B cell (primary cell): Measurements from ENCODE around the gene FKBP2. TPM values are rescaled to one million over a fixed set of nuclear protein-coding genes. Genes with fewer than 3 reads are reported as not detected.

Experiments used
- ATAC-seq: fragments of 200-7000 bp; cut with Tn5 transposase; one replicate; pipeline ENCODE4 v1.10.0; 2021; ENCODE audit warnings: low read depth, mild to moderate bottlenecking, moderate number of reproducible peaks, moderate library complexity
- CTCF ChIA-PET: fragments of 350-600 bp; sonication (Branson Sonifier 250); formaldehyde crosslinking; loops from one replicate; lab custom pipeline; 2021; ENCODE audit warnings: antibody characterized with exemption, inconsistent platforms; lab: Charles Lee
- POLR2A ChIA-PET: fragments of 350-600 bp; sonication (Branson Sonifier 250); formaldehyde crosslinking; loops from one replicate; lab custom pipeline; 2021; ENCODE audit warnings: antibody characterized with exemption; lab: Charles Lee
- DNase-seq: peaks from one replicate; pipeline ENCODE4 v3.0.0; 2013
- H2AFZ ChIP-seq: 2 replicates; pipeline ENCODE4 v1.6.1; 2012; ENCODE audit warnings: mild to moderate bottlenecking, low read depth, low read length; ENCODE audit not compliant: insufficient read depth, poor library complexity, severe bottlenecking
- H3K27ac ChIP-seq, 2 donors: 1 replicate in 1 of 2; 2 replicates in 1 of 2; pipeline ENCODE4 v1.5.1; 2012 to 2013; ENCODE audit warnings: low read length in 2 of 2, mild to moderate bottlenecking in 2 of 2, moderate library complexity in 1 of 2
- H3K27me3 ChIP-seq, 4 experiments: fragments of 200-600 bp in 1 of 4; sonication (generic) in 1 of 4; replicated peaks in 1 of 4; 1 replicate in 2 of 4; 2 replicates in 2 of 4; pipeline versions ENCODE4 v1.6.1 to v1.7.0; 2013 to 2016; ENCODE audit warnings: low read length in 3 of 4, mild to moderate bottlenecking in 2 of 4, mixed read lengths in 1 of 4, moderate library complexity in 1 of 4; ENCODE audit not compliant: insufficient read depth in 4 of 4, control insufficient read depth in 3 of 4; ENCODE audit errors: control extremely low read depth in 1 of 4
- H3K36me3 ChIP-seq, 2 experiments: replicated peaks in 1 of 2; 1 replicate in 1 of 2; 2 replicates in 1 of 2; pipeline versions ENCODE4 v1.6.1 to v1.7.1; 2013; ENCODE audit warnings: low read length in 1 of 2; ENCODE audit not compliant: insufficient read depth in 2 of 2, control insufficient read depth in 1 of 2; ENCODE audit errors: control extremely low read depth in 1 of 2, extremely low read depth in 1 of 2
- H3K4me1 ChIP-seq, 2 donors: fragments of 200-600 bp in 1 of 2; sonication (generic) in 1 of 2; 1 replicate in 1 of 2; 2 replicates in 1 of 2; pipeline versions ENCODE4 v1.5.1 to v1.6.1; 2013 to 2017; ENCODE audit warnings: low read length in 2 of 2; ENCODE audit not compliant: control insufficient read depth in 2 of 2, insufficient read depth in 2 of 2
- H3K4me2 ChIP-seq: replicated peaks from 2 replicates; pipeline ENCODE3; 2012; ENCODE audit warnings: mild to moderate bottlenecking, low read depth, low read length; ENCODE audit not compliant: poor library complexity, severe bottlenecking
- H3K4me3 ChIP-seq, 5 experiments: fragments of 200-600 bp in 1 of 5; sonication (generic) in 1 of 5; 1 replicate in 3 of 5; 2 replicates in 2 of 5; pipeline versions ENCODE4 v1.5.1 to v1.7.0; 2011 to 2016; ENCODE audit warnings: low read length in 4 of 5, mild to moderate bottlenecking in 4 of 5, low read depth in 2 of 5, control low read depth in 1 of 5, moderate library complexity in 1 of 5; ENCODE audit not compliant: insufficient read depth in 1 of 5; ENCODE audit errors: control extremely low read depth in 1 of 5, extremely low read depth in 1 of 5
- H3K79me2 ChIP-seq: fragments of 200-600 bp; sonication (generic); one replicate; pipeline ENCODE4 v1.6.0; 2016; ENCODE audit warnings: low read length; ENCODE audit not compliant: control insufficient read depth, insufficient read depth
- H3K9ac ChIP-seq: fragments of 200-600 bp; sonication (generic); 2 replicates; pipeline ENCODE4 v1.6.1; 2017; ENCODE audit warnings: mild to moderate bottlenecking, low read length, moderate library complexity
- H3K9me3 ChIP-seq, 3 donors: one replicate each; pipeline versions ENCODE4 v1.6.1 to v1.7.1; 2013; ENCODE audit warnings: low read length in 2 of 3; ENCODE audit not compliant: control insufficient read depth in 2 of 3, insufficient read depth in 1 of 3; ENCODE audit errors: control extremely low read depth in 1 of 3
- H4K20me1 ChIP-seq: 2 replicates; pipeline ENCODE4 v1.6.0; 2012; ENCODE audit warnings: mild to moderate bottlenecking, low read length; ENCODE audit not compliant: insufficient read depth, control insufficient read depth, poor library complexity, severe bottlenecking
- H3K27ac Mint-ChIP-seq: one replicate; pipeline ENCODE4 v1.8.0; 2021; ENCODE audit warnings: mixed read lengths
- H3K27me3 Mint-ChIP-seq: one replicate; pipeline ENCODE4 v1.8.0; 2021; ENCODE audit warnings: mixed read lengths
- H3K4me1 Mint-ChIP-seq: one replicate; pipeline ENCODE4 v1.8.0; 2021; ENCODE audit warnings: mixed read lengths
- H3K4me3 Mint-ChIP-seq: one replicate; pipeline ENCODE4 v1.8.0; 2021; ENCODE audit warnings: mixed read lengths
- H3K9me3 Mint-ChIP-seq: one replicate; pipeline ENCODE4 v1.8.0; 2022; ENCODE audit warnings: mixed read lengths; ENCODE audit not compliant: insufficient read depth
- EZH2 ChIP-seq: IDR thresholded peaks from 2 replicates; pipeline ENCODE4 v1.6.1; 2012; ENCODE audit warnings: borderline replicate concordance, low read depth, mild to moderate bottlenecking, moderate library complexity, low read length; ENCODE audit not compliant: insufficient read depth, poor library complexity, severe bottlenecking
- WGBS: methylation state at CpG from one replicate; pipeline ENCODE4 v1.1.5; 2013; ENCODE audit warnings: missing lambda C conversion rate; ENCODE audit not compliant: insufficient coverage; 5-methylcytosine and 5-hydroxymethylcytosine counted together
- intact Hi-C: fragments of 100-400 bp; cut with micrococcal nuclease; formaldehyde crosslinking; loops from one replicate; pipeline ENCODE4 v1.10.0; 2022
- polyA plus RNA-seq: library from polyadenylated mRNA; depleted of rRNA; stranded (reverse); fragments of >200 nt; gene quantifications from 2 replicates; pipeline ENCODE4 v1.2.3, GENCODE V29; 2012
- total RNA-seq, 2 donors: library from RNA; stranded (reverse); fragments of 120-200 nt in 1 of 2; gene quantifications; 1 replicate in 1 of 2; 2 replicates in 1 of 2; pipeline versions ENCODE4 v1.2.3 to v1.2.4, GENCODE V29; 2013 to 2022
- TF ChIP-seq, protein P1 (sequence below): fragments of 200-600 bp; IDR thresholded peaks from one replicate; pipeline ENCODE4 v1.8.0; 2022; ENCODE audit warnings: antibody characterized with exemption, mild to moderate bottlenecking

Gene FKBP2
- total and polyA plus RNA-seq, 2 donors (not counting 1 experiment from before 2014, with no cell fraction given): 23.7 to 38.2 TPM

DNA sequence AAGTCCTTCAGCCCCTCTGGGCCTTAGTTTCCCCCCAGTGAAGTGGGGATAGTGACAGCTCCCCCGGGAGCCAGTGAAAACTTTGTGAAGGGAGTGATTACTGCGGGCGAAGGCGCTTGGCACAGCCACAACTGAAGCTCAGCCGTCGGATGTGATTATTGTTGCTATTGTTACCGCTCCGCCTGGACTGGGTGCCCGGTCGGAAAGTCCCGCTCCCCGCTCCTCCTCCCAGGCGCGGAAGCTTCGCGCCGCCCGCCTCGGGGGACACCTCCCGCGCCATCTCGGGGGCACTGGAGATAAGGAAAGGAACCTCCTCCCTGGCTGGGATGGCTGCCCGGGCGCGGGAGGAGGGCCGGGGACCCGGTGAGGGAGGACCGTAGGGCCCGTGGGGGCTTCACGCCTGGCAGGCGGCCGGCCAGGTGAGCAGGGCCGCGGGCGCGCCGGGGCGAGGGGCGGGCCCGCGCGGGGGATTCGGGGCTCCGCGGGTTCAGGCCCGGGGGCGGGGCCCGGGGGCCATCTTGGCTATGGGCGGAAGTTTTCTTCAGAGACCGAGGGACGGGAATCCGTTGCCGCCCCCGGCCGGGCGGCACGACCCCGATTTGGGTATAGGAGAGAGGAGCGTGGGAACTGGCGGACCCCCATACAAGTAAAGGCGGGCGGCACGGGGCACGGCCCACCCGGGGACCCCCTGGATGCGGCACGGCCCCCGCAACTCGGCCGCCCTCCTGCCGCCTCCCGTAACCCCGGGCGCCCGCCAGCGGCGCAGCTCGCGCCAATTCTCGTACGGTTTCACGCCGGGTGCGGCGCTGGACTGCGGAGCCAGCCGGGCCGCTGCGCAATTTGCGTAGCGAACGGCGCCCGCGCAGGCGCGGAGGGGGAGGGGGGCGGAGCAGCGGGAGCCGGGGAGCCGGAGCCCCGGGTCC, 44.3 kb downstream of the FKBP2 start, which contains the start of gene GPR137:
GPR137 (plus strand) TSS at position 887 of the 923 bp plus-strand sequence. CDS start 677 bp downstream, outside the sequence.
- Histone ChIP-seq H3K4me3 (peak within 1 kb of the TSS; percentile 61 to 97 (median 90)), H3K4me2 (peak within 1 kb of the TSS; percentile 97), H3K9me3 (no peaks in the 10 kb centered on the region), H3K9ac (peak within 1 kb of the TSS; percentile 100), H4K20me1 (peaks cover 16% of the 10 kb centered on the region), H3K27ac (peak within 1 kb of the TSS; percentile 100), H3K4me1 (peaks cover 13 to 18% of the 10 kb centered on the region in 2 donors), H3K36me3 (peaks cover 0 to 7% of the 10 kb centered on the region in 2 experiments), H3K79me2 (peaks cover 34% of the 10 kb centered on the region), H3K27me3 (peaks cover 0 to 2% (median under 1%) of the 10 kb centered on the region in 4 experiments), H2AFZ (peak within 1 kb of the TSS; percentile 74)
- peaks cover 20% of the 10 kb centered on the region for H3K4me1 Mint-ChIP-seq
- ChIA-PET CTCF (interaction anchor here (0.6 to 4.6 kb wide), 12 partner anchors 10 to 188 kb away, joined by 3 to 33 read pairs (median 5); partner anchors contain the start of genes CATSPERZ, PLCB3, PPP1R14B and PRDX5), POLR2A (interaction anchor here (0.9 to 5.7 kb wide), 11 partner anchors 9 to 81 kb away, joined by 3 to 67 read pairs (median 5); partner anchors contain the start of genes CATSPERZ, ESRRA, FKBP2 and PLCB3)
- peak; percentile 98 for DNase-seq
- TF ChIP-seq, protein P1, sequence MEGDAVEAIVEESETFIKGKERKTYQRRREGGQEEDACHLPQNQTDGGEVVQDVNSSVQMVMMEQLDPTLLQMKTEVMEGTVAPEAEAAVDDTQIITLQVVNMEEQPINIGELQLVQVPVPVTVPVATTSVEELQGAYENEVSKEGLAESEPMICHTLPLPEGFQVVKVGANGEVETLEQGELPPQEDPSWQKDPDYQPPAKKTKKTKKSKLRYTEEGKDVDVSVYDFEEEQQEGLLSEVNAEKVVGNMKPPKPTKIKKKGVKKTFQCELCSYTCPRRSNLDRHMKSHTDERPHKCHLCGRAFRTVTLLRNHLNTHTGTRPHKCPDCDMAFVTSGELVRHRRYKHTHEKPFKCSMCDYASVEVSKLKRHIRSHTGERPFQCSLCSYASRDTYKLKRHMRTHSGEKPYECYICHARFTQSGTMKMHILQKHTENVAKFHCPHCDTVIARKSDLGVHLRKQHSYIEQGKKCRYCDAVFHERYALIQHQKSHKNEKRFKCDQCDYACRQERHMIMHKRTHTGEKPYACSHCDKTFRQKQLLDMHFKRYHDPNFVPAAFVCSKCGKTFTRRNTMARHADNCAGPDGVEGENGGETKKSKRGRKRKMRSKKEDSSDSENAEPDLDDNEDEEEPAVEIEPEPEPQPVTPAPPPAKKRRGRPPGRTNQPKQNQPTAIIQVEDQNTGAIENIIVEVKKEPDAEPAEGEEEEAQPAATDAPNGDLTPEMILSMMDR: no peak
- no peak for TF ChIP-seq EZH2
- intact Hi-C loops: loop anchor here (1.0 to 2.0 kb wide), 8 partner anchors 15 to 100 kb away; partner anchors contain the start of genes DNAJC4, ESRRA, FKBP2 and PLCB3
- H3K27me3 Mint-ChIP-seq: no peaks in the 10 kb centered on the region
- H3K27ac Mint-ChIP-seq: peak within 1 kb of the TSS; percentile 96
- no peaks in the 10 kb centered on the region for H3K9me3 Mint-ChIP-seq
- WGBS: under 1% methylated on average over 97 of the region's 102 CpGs
- H3K4me3 Mint-ChIP-seq: peak within 1 kb of the TSS; percentile 90
- peak; percentile 65 for ATAC-seq
